Keratinocyte (primary cell): ENCODE results near the gene RBM39. TPM values are rescaled to one million over a fixed set of nuclear protein-coding genes. Genes with fewer than 3 reads are reported as not detected.

Experiments used
- DNase-seq: peaks from one replicate; pipeline ENCODE4 v3.0.0-alpha.2; 2011; ENCODE audit warnings: low read depth, missing footprints, low spot score
- FAIRE-seq: peaks from 2 replicates; lab custom pipeline; 2011; peaks lifted over from hg19 to GRCh38; lab: Jason Lieb, UNC
- H2AFZ ChIP-seq: 2 replicates; pipeline ENCODE4 v1.6.0; 2012; ENCODE audit warnings: low read length, control low read depth, inconsistent platforms; ENCODE audit not compliant: control insufficient read depth
- H3K27ac ChIP-seq: 2 replicates; pipeline ENCODE4 v1.5.1; 2011; ENCODE audit warnings: low read length; ENCODE audit not compliant: control insufficient read depth, insufficient read depth
- H3K27me3 ChIP-seq: 3 replicates; pipeline ENCODE4 v1.6.0; 2011; ENCODE audit warnings: low read length; ENCODE audit not compliant: control insufficient read depth, insufficient read depth; ENCODE audit errors: extremely low read depth
- H3K36me3 ChIP-seq, 2 experiments: 2 replicates in 1 of 2; 3 replicates in 1 of 2; pipeline ENCODE4 v1.5.1; 2011; ENCODE audit warnings: low read length in 2 of 2, mild to moderate bottlenecking in 1 of 2; ENCODE audit not compliant: control insufficient read depth in 2 of 2, insufficient read depth in 2 of 2; ENCODE audit errors: extremely low read depth in 1 of 2
- H3K4me1 ChIP-seq: 3 replicates; pipeline ENCODE4 v1.5.1; 2011; ENCODE audit warnings: low read length; ENCODE audit not compliant: control insufficient read depth, insufficient read depth; ENCODE audit errors: extremely low read depth
- H3K4me2 ChIP-seq: 3 replicates; pipeline ENCODE4 v1.6.0; 2011; ENCODE audit warnings: low read depth, low read length; ENCODE audit not compliant: control insufficient read depth, insufficient read depth; ENCODE audit errors: extremely low read depth
- H3K4me3 ChIP-seq, 3 experiments: fragments of 200-600 bp in 1 of 3; sonication (generic) in 1 of 3; 2 replicates in 2 of 3; 3 replicates in 1 of 3; pipeline ENCODE4 v1.5.1; 2011 to 2016; ENCODE audit warnings: low read length in 3 of 3, mild to moderate bottlenecking in 3 of 3, control low read depth in 2 of 3, inconsistent platforms in 1 of 3, low read depth in 1 of 3, mixed read lengths in 1 of 3, mixed run types in 1 of 3, moderate library complexity in 1 of 3; ENCODE audit not compliant: control insufficient read depth in 2 of 3, insufficient read depth in 2 of 3; ENCODE audit errors: extremely low read depth in 1 of 3
- H3K79me2 ChIP-seq: 2 replicates; pipeline ENCODE4 v1.6.0; 2012; ENCODE audit warnings: low read length; ENCODE audit not compliant: control insufficient read depth, insufficient read depth
- H3K9ac ChIP-seq: 3 replicates; pipeline ENCODE4 v1.6.0; 2011; ENCODE audit warnings: low read length; ENCODE audit not compliant: control insufficient read depth, insufficient read depth; ENCODE audit errors: extremely low read depth
- H3K9me1 ChIP-seq: 3 replicates; pipeline ENCODE4 v1.6.0; 2011; ENCODE audit warnings: low read length; ENCODE audit not compliant: control insufficient read depth, insufficient read depth; ENCODE audit errors: extremely low read depth
- H3K9me3 ChIP-seq: 2 replicates; pipeline ENCODE4 v1.5.1; 2012; ENCODE audit warnings: low read depth, low read length; ENCODE audit not compliant: control insufficient read depth
- H4K20me1 ChIP-seq: 3 replicates; pipeline ENCODE4 v1.6.0; 2011; ENCODE audit warnings: low read length; ENCODE audit not compliant: control insufficient read depth, insufficient read depth; ENCODE audit errors: extremely low read depth
- CTCF ChIP-seq, 3 experiments: IDR thresholded peaks in 1 of 3; conservative IDR thresholded peaks in 1 of 3; optimal IDR thresholded peaks in 1 of 3; 2 replicates in 2 of 3; 3 replicates in 1 of 3; pipeline versions ENCODE3 to v1.5.1; 2011; ENCODE audit warnings: low read length in 3 of 3, mild to moderate bottlenecking in 3 of 3, moderate library complexity in 2 of 3, control low read depth in 1 of 3, inconsistent platforms in 1 of 3; ENCODE audit not compliant: insufficient read depth in 2 of 3; ENCODE audit errors: extremely low read depth in 1 of 3
- EZH2 ChIP-seq: IDR thresholded peaks from one replicate; pipeline ENCODE4 v1.6.1; 2012; ENCODE audit warnings: inconsistent platforms, mild to moderate bottlenecking, low read length, moderate library complexity
- dilution Hi-C: fragments of 300-500 bp; cut with MboI; formaldehyde crosslinking; loops from one replicate; pipeline ENCODE4 v1.7.0; 2020; ENCODE audit warnings: low sequenced_read_pairs; ENCODE audit not compliant: extremely low pct_ligation_motif_present
- polyA plus RNA-seq, 5 experiments: library from polyadenylated mRNA; depleted of rRNA in 3 of 5; stranded (reverse) in 3 of 5; stranded (forward) in 1 of 5; unstranded in 1 of 5; fragments of >200 nt; gene quantifications; 1 replicate in 1 of 5; 2 replicates in 3 of 5; 3 replicates in 1 of 5; pipeline versions ENCODE4 v1.2.1 to v1.2.3, GENCODE V29; 2011 to 2012; ENCODE audit warnings: missing spikeins in 2 of 5, low read depth in 1 of 5, low replicate concordance in 1 of 5

Gene RBM39
- polyA plus RNA-seq, 1 donor (not counting 4 experiments of a cell fraction or from before 2014, with no cell fraction given): 146 TPM

GRCh38 chr20:35681960-35682359 is 60.1 kb downstream of the RBM39 start:
- no peak overlapping the region for H3K27ac ChIP-seq
- H3K4me2 ChIP-seq: no peak overlapping the region
- no peaks in the 10 kb centered on the region for H4K20me1 ChIP-seq
- H3K4me3 ChIP-seq: no peak overlapping the region
- H3K9me3 ChIP-seq: no peaks in the 10 kb centered on the region
- dilution Hi-C loops: no loop called here
- FAIRE-seq (no peak), DNase-seq (no peak)
- H3K9me1 ChIP-seq: no peaks in the 10 kb centered on the region
- H2AFZ ChIP-seq: no peak overlapping the region
- TF ChIP-seq CTCF (optimal IDR thresholded peaks at IDR 0.05 in 1 of 3, IDR thresholded peaks at IDR 0.05 in 1 of 3, conservative IDR thresholded peaks at IDR 0.05 in 1 of 3; ENCODE audit: extremely low read depth in 1 of 3, insufficient read depth in 2 of 3, low read length in 3 of 3): no peak
- TF ChIP-seq EZH2: no peak
- H3K36me3 ChIP-seq: peaks cover 2 to 11% of the 10 kb centered on the region in 2 experiments
- H3K27me3 ChIP-seq: no peaks in the 10 kb centered on the region
- H3K79me2 ChIP-seq: no peaks in the 10 kb centered on the region
- H3K4me1 ChIP-seq: no peaks in the 10 kb centered on the region
- no peak overlapping the region for H3K9ac ChIP-seq

GRCh38 chr20:35680452-35681183 is 61.4 kb downstream of the RBM39 start:
- Histone ChIP-seq H3K9ac (no peak overlapping the region), H3K4me1 (no peaks in the 10 kb centered on the region), H4K20me1 (no peaks in the 10 kb centered on the region), H3K4me2 (no peak overlapping the region), H3K9me3 (no peaks in the 10 kb centered on the region), H3K27ac (no peak overlapping the region), H3K27me3 (no peaks in the 10 kb centered on the region), H2AFZ (no peak overlapping the region), H3K79me2 (no peaks in the 10 kb centered on the region), H3K9me1 (no peaks in the 10 kb centered on the region), H3K4me3 (no peak overlapping the region), H3K36me3 (peaks cover 2 to 11% of the 10 kb centered on the region in 2 experiments)
- FAIRE-seq (no peak), DNase-seq (no peak)
- TF ChIP-seq CTCF (optimal IDR thresholded peaks at IDR 0.05 in 1 of 3, IDR thresholded peaks at IDR 0.05 in 1 of 3, conservative IDR thresholded peaks at IDR 0.05 in 1 of 3; ENCODE audit: extremely low read depth in 1 of 3, insufficient read depth in 2 of 3, low read length in 3 of 3): no peak
- TF ChIP-seq EZH2: no peak
- dilution Hi-C loops: no loop called here
